ENCODE results near the gene HNRNPA0. TPM values are rescaled to one million over a fixed set of nuclear protein-coding genes. Genes with fewer than 3 reads are reported as not detected.
A peak's percentile ranks its signal among the peaks of the same experiment; 100 is the strongest.
"Not testable (repeated sequence)": the region's sequence is repeated elsewhere in the genome, so short reads cannot be mapped to it uniquely, and the experiment has no call there.

The HNRNPA0 gene
- total RNA-seq, 4 donors from 2014 or later = 5.9 to 44.7 (median 21.0) TPM

GRCh38 chr5:137782055-137782454 is 27.9 kb upstream of the HNRNPA0 start:
- no peaks in the 10 kb centered on the region for H3K27me3 ChIP-seq
- H3K9me3 ChIP-seq = no peaks in the 10 kb centered on the region
- TF ChIP-seq CTCF (IDR thresholded peaks at IDR 0.05) (no peak), POLR2A (IDR thresholded peaks at IDR 0.05) (no peak)
- no peak overlapping the region for H3K27ac ChIP-seq
- no peaks in the 10 kb centered on the region for H3K36me3 ChIP-seq
- DNase-seq = no peak
- no peak overlapping the region for H3K4me3 ChIP-seq
- intact Hi-C loops (cut with DNase I; ENCODE audit: low total_unique reads) = no loop called here
- no peaks in the 10 kb centered on the region for H3K4me1 ChIP-seq

DNA sequence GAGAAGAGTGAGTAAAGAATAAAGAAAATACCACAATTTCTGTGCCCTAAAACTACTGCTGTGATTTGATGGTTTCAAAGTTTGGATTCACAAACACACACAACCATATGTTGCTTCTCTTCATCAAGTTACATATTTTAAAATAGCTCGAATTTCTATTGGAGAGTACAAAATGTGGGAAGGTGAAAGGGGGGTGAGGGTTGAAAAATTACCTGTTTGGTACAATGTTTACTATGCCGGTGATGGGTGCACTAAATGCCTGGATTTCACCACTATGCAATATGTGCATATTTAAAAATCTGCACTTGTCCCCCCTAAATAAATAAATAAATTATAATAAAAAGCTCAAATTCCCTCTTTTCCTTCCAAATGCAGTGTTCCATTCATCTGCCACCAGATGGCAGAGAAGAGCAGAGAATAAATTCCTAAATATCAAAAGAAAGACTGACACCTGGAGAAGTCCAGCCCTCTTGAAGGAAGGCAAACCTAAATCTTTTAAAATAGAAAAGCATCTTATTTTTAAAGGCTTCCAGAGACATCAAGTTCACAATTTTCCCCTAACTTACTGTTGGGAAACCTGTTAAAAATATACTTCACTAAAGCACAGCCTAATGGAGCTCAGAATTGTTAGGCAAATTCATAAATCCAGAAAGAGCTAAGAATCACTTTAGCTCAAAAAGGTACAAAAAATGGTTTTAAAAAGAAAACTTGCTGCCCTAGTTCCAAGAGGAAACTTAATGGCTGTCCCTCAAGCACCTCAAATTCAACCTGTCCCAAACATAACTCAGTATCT is 24.8 kb upstream of the HNRNPA0 start:
- intact Hi-C loops (cut with DNase I; ENCODE audit: low total_unique reads) = no loop called here
- peak; percentile 64 to 79 (median 76) for TF ChIP-seq CTCF (IDR thresholded peaks at IDR 0.05)
- TF ChIP-seq POLR2A (IDR thresholded peaks at IDR 0.05) = no peak
- DNase-seq = no peak
- no peaks in the 10 kb centered on the region for H3K27me3 ChIP-seq
- no peaks in the 10 kb centered on the region for H3K9me3 ChIP-seq
- H3K4me3 ChIP-seq = no peak overlapping the region
- H3K4me1 ChIP-seq = no peaks in the 10 kb centered on the region
- no peak overlapping the region for H3K27ac ChIP-seq
- H3K36me3 ChIP-seq = no peaks in the 10 kb centered on the region

- H3K4me3 ChIP-seq; H3K36me3 ChIP-seq; H3K27ac ChIP-seq; H3K27me3 ChIP-seq; H3K9me3 ChIP-seq; intact Hi-C loops (cut with DNase I; ENCODE audit: low total_unique reads); H3K4me1 ChIP-seq; DNase-seq: not testable (repeated sequence)
Measured at GRCh38 chr5:137767937-137768336, 13.8 kb upstream of the HNRNPA0 start.

- no peak for TF ChIP-seq POLR2A (IDR thresholded peaks at IDR 0.05)
- TF ChIP-seq CTCF (IDR thresholded peaks at IDR 0.05) = no peak
- H3K4me1 ChIP-seq = no peaks in the 10 kb centered on the region
- no peaks in the 10 kb centered on the region for H3K9me3 ChIP-seq
- intact Hi-C loops (cut with DNase I; ENCODE audit: low total_unique reads) = no loop called here
- H3K27ac ChIP-seq = no peak overlapping the region
- H3K27me3 ChIP-seq = no peaks in the 10 kb centered on the region
- no peak overlapping the region for H3K4me3 ChIP-seq
- H3K36me3 ChIP-seq = no peaks in the 10 kb centered on the region
- DNase-seq = no peak
Measured at GRCh38 chr5:137761566-137761965, 7.4 kb upstream of the HNRNPA0 start.

DNA sequence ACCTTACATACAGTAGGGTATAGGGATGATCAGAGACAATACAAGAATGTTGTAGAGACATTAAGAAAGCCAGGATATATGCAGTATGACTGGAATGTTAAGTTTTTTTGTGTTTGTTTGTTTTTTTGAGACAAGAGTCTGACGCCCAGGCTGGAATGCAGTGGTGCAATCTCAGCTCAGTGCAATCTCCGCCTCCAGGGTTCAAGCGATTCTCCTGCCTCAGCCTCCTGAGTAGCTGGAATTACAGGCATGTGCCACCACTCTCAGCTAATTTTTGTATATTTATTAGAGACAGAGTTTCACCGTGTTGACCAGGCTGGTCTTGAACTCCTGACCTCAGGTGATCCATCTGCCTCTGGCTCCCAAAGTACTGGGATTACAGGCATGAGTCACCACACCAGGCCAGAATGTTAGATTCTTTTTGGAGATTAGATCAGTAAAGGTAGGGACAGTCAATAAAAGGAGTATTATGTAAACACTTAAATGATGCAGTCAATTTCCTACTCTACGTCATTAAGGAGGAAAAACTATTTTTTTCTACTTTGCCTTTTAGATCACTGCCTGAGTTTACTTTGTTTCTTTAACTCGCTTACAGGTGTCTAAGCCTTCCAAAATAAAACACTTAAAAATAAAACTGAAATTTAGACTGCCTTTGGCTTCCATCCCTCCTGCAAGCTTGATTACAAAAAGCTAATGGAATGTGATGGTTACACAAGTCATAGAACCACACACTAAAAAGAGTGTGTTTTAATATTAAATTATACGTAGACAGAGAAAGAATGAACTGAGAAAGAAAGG is 6.8 kb upstream of the HNRNPA0 start:
- no peak for DNase-seq
- H3K4me3 ChIP-seq = no peak overlapping the region
- intact Hi-C loops (cut with DNase I; ENCODE audit: low total_unique reads) = no loop called here

More for the DNA sequence above, 6.8 kb upstream of the HNRNPA0 start:
- Histone ChIP-seq H3K27ac (no peak overlapping the region), H3K27me3 (no peaks in the 10 kb centered on the region), H3K9me3 (no peaks in the 10 kb centered on the region), H3K4me1 (no peaks in the 10 kb centered on the region), H3K36me3 (no peaks in the 10 kb centered on the region)
- TF ChIP-seq POLR2A (IDR thresholded peaks at IDR 0.05) = no peak
- no peak for TF ChIP-seq CTCF (IDR thresholded peaks at IDR 0.05)

Measured in uterus (tissue), 4 donors.